ENCODE data around the gene NKAIN4.

Gene NKAIN4

DNA sequence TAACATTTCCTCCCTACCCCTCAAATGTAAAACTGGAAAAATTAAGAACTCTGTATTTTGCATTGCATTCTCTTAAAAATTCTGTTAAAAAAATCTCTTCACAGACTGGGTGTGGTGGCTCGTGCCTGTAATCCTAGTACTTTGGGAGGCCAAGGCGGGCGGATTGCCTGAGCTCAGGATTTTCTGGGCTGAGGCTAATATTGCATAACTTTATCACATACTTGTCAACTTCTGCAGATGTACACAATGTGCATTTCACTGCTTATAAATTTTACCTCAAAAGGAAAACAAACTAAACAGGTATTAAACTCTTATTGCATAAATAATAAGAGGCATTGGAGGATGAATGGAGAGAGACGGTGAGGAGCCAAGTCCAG is 59.5 kb downstream of the NKAIN4 start:
- no peak for DNase-seq (ENCODE audit: low read depth, low spot score)

DNA sequence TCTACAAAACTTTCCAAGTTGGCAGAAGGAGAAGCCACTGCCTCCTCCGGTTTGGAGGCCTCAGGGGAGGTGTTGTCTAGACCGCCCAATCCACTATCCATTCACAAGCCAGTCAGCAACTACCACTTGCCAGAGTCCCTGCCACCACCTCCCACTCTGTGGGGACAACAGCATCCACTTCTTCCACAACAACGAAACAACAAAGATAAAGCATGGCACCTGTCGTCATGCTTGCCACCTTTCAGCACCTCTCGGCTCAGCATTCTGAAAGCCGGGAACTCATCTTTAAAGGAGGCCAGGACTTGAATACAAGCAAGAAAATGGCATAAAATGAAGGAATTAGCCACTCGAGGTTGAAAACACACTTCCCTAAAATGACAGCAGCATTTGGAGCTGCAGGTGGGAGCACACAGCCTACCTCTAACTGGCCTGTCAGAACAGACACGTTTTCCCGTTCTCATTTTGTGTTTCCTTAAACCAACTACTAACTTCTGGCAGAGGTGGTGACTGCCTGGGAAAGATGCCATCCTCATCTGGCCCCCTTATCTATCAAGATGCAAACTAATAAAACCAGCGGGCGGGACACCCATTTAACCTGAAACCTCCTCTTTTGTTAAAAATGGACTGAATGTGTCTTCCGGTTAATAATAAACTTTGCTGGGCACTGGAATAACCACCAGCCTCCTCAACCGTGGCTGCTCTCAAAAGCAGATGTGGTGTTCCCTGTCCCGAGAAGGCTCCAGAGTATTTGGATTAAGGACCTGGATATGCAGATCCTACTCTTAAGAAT is 60.1 kb downstream of the NKAIN4 start:
- no peak for DNase-seq (ENCODE audit: low read depth, low spot score)

DNA sequence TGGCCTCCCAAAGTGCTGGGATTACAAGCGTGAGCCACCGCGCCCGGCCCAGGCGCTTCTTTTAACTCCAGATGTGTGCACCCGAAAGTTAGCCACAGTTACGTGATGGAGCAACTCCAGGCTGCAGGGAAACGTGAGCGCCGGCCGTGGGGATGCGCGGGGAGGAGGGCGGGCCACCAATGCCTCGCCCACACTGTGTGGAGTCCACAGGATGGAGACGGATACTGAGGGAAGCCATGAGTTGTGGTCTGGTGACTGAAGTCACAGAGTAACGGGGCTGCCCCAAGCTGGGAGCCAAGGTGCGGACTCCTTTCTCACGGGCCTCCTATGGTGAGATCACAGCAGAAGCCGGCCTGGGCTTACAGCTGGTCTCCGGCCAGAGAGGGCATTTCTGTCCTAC is 61.5 kb downstream of the NKAIN4 start:
- no peak for DNase-seq (ENCODE audit: low read depth, low spot score)

DNA sequence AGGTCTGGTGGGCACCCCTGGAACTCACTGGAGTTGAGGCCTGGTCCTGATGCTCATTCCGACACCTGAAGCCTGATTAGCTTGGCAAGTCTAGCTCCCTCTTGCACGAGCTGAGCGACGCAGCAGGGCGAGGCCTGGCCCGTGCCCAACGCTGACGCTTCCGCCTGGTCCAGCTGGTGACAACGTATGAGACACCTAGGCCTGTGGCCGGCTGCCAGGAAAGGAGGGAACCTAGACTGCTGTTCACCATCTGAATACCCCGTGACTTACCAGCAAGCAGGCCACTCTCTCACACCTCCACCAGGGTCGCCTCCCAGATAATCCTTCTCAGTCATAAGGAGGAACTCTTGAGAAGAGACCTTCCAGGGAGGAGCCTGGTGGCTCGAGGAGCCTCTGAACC is 62.9 kb downstream of the NKAIN4 start:
- no peak for DNase-seq (ENCODE audit: low read depth, low spot score)

DNA sequence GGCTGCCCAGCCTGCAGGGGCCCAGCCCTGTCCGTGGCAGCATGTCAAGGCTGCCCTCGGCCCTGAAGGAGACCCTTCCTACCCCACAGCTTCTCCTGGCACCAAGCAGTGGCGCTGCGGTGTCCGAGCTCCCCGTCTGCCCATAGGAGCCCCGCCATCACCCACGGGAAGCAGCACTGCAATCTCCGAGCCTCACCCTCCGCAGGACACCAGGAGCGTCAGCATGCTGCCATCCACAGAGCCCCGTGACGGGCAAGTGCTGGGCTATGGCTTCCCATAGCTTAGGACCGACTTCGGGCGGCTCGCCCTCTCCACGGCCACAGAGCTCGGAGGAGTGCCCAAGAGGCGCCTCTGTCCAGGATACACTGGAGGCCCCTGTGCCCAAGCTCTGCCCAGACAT is 63.4 kb downstream of the NKAIN4 start:
- DNase-seq (ENCODE audit: low read depth, low spot score) = no peak
